DMS153 treated with DMSO at 0.1 percent for 48 hours (cell line): ENCODE results near the gene SNRPA1.
A peak's percentile ranks its signal among the peaks of the same experiment; 100 is the strongest.
"Not testable (repeated sequence)": the region's sequence is repeated elsewhere in the genome, so short reads cannot be mapped to it uniquely, and the experiment has no call there.

Source experiments
- DNase-seq: peaks from one replicate; lab custom pipeline; 2025; ENCODE audit not compliant: unreplicated experiment; lab: John Stamatoyannopoulos, UW

Gene SNRPA1

DNA sequence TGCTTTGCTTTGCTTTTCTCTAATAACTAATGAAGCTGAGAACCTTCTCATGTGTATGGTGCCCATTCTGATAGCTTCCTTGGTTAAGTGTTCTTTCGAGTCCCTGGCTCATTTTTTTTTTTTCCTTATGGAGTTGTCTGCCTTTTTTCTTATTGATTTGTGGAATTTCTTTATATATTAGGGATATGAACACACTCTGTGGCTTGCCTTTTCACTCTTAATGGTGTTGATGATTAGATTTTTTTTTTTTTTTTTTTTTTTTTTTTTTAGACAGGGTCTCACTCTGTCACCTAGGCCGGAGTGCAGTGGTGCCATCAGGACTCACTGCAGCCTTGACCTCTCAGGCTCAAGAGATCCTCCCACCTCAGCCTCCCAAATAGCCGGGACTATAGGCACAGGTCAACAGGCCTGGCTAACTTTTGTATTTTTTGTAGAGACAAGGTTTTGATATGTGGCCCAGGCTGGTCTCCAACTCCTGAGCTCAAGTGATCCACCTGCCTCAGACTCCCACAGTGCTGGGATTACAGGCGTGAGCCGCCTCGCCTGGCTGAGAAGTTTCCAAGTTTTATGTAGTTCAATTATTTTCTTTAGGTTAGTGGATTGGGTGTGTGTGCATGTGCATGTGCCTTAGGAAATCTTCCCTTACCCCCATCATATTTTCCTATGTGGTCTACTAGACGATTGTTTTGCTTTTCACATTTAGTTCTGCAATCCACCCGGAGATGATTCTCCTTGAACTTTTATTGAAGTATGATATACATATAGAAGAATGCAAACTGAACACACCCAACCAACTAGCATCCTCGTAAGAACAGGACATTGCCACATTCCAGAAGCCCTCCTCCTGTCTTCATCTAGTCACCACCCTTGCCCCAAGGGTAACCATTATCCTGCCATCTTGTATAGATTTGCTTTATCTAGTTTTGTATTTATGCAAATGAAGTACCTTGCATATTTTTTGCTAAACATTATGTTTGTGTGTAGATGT, 1.7 kb upstream of the SNRPA1 start:
- no peak for DNase-seq

DNA sequence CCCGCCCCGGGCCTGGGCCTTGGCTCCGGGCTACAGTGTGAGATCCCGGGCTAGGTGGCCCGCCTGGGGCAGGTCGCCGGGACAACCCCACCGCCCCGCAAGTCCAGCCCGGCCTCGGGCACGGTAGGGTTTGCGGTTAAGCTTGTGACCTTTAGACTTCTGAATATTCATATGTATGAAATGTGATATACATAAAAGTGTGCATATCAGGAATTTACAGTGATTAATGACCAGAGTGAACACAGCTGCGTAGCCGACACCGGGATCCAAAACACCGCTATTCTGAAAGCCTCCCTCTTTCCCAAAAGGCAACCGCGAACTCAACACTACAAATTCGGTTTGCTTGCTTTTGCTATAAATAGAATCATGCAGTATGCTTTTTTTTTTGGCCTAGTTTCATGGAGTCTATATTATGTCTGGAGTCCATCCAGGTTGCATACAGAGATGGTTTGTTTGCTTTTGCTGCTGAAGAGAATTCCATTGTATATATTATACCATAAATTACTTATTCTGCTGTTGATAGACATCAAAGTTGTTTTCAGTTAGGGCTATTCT, 636 bp upstream of the SNRPA1 start:
- no peak for DNase-seq

DNA sequence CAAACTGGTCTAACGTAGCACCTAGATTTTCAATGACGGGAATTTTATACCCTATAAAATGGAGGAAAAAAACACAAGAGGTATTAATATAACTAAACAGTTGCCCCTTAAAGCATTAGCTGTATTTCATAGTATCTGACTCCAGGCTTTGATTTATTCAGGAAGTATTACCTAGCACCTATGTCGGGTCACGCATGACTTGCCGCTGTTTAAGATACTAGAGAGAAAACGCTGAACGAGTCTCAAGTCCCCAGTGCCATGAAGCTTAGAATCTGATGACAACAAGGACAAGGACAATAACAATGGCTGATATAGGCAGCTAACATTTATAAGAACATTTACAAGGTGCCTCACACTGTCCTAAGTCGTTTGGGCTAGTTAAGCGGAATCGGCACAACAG, 1.9 kb downstream of the SNRPA1 start:
- no peak for DNase-seq

DNA sequence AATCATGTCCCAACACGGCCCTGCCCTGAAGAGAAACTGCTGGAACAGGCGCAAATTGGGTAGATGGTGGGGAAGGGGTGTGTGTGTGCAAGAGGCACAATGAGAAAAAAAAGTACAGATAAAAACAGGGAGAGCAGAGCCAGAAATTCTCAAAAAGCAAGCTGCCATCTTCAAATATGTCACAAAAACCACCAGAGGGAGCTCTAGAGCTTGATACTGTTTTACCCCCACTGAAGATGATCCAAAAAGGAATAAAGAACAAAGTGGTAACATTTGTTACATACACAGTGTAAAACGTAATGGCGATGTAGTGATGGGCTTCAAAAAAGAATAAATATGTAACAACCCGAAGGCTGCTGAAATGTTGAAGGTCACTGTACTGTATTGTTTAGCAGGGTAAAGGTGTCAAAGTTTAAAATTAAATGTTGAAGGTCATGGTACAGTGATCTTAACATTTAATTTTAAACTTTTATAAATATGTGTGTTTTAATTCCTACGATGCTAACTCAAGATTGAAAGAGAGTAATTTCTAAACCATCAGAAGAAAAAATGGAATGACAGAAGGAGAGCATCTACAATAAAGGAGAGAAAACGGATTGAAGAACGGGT, 6.0 kb downstream of the SNRPA1 start:
- DNase-seq: no peak

DNA sequence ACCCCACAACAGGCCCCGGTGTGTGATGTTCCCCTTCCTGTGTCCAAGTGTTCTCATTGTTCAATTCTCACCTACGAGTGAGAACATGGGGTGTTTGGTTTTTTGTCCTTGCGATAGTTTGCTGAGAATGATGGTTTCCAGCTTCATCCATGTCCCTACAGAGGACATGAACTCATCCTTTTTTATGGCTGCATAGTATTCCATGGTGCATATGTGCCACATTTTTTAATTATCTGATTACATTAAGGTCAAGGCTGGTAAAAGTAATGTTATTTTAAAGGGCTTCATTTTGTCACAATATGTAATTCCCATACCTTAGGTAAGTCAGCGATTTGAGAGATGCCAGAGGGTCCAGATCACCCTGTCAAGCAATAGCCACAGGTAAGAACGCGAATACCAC, 7.7 kb downstream of the SNRPA1 start:
- not testable (repeated sequence) for DNase-seq

DNA sequence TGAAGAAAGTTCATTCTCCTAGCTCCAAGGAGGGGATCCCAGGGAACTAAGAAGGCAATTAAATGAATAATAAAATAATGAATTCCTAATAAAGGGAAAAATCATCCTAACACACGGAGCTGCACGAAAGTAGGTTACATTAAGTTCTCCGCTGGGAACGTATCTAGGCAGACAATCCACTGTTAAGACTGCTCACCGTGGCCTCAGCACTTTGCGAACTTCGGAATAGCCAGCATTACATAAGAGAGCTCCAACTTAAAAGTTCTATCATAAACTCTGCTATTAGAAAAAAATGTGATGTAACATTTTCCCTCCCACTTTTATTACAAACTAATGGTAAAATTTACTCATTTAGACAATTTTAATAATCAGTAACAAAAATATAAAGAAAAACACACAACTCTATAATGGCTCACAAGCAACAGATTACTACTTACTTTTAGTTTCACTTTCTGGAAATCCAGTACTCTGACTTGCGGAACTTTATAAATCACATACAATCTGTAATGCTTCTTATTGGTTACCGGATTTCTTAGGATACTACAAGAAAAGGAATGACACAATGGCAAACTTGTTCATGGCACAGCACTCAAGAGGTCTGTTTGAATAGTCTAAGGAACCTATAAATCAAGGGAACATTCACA, 8.5 kb downstream of the SNRPA1 start:
- no peak for DNase-seq

DNA sequence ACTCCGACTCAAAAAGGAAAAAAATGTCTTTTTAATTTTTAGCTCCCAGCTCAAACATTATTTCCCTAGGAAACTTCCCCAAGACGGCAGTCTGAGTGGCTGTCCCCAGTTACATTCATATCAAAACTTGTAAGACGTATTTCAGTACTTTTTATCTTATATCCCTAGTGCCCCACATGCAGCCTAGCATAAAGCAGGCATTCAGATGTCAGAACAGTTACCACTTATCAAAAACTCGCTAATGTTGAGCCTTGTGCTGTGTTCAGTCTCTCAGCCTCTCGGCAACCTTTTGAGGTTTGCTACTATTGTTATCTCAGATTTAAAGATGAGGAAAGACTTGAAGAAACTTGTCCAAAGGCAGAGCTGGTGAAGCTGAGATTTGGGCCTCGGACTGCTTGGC, 11.1 kb downstream of the SNRPA1 start:
- DNase-seq: no peak

DNA sequence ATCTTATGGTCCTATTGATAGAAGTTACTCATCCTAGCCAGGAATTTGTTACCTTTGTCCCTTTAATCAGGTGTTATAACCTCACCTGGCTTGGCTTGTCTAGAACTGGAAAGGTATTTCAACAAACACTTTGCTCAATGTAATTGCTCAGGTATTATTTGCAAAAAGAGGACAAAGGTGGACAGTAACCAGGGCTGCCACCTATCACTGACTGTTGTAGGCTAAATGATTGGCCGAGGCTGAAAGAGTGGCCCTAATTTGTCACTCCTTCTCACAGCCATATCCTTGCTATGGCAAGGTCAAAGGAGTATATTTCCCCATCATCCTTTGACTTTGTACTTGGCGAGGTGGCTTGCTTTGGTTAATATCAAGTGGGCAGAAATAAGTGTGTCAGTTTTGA, 15.0 kb downstream of the SNRPA1 start:
- no peak for DNase-seq

DNA sequence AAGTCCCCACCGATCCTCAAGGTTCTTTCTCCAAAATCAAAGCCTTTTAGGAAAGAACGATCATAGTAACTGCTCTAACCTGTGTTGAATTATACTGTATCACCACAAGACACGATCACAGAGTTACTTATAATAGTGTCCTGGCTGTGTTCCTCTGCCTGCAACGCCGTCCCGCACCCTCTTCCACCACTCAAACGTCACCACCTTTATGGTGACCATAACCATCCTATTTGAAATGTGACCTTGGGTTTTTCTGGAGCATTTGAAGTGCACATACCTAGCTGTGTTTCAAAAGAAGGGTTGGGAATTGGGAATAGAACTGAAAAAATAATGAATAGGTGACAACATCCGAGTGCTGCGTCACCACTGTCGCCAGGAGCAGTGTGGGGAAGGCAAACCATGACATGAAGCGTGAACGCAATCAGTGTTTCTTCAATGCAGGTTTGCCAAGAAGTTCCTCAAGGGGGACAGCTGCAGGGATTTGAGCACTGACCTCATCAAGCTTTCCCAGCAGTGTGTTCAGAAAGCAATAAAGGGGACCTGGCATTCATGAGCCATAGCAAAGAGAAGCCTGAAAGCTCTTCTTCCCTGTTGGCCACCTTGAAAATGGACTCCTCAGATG, 17.0 kb downstream of the SNRPA1 start:
- DNase-seq: no peak

DNA sequence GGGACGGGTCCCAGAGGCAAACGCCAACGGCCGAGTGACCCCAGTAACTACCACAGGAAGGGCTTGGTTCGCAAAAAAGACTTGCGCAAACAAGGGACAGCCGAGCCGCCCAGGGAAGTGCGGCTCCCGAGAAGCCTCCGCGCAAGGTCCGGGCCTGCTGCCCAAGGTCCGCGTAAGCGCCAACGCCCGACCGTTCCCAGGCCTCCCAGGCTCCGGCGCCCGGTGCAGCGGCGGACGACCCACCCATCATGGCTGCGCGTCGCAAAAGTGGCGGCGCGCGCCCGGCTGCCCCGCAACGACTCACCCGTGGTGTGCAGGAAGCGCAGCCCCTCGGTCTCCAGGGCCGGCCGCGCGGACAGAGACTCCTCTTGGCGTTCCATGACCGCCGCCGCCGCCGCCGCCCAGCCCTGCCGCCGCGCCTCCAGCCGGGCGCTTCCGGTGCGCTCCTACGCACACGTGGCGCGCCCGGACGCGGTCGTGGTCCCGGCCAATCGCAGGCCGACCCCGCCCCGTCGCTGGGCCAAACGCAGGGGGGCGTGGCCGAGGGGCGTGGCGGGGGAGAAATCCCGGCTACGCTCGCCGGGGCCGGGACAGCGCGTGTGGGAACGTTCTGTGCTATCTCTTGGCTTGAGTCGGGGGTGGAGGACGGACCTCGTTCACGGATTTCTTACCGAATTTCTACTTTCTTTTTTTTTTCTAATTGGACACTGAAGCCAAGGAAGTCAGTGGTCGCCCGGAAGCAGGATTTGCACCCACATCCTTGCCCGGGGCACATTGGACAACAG, 17.8 kb downstream of the SNRPA1 start, which contains the start of gene SELENOS:
TSS of gene SELENOS (minus strand) at position 448 of the 785 bp plus-strand sequence. CDS start at position 380, 68 bp downstream.
- DNase-seq: peak; percentile 10

DNA sequence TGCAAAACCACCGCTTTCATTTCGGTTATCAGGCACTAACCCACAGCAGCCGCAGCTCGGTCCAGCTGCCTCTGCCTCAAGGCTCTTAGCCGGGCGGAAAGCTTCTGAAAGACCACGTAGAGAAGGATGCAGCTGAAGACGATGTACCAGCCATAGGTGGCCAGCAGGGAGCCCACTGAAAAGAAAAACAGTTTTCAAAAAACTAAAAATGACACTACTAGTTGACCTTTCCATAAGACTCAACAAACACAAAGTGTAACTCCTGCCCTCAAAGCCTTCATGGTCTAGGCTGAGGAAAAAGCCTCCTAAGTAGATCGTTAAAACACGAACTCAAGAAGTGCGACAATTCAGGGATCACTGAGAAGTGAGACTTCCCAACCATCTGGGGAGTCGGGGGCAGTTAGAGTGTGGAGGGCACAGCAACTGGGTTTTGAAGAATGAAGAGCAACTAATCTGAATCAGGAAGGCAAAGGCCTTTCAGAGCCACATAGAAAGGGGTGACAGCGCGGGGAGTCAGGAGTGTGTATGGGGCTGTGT, 18.5 kb downstream of the SNRPA1 start:
- DNase-seq: no peak

DNA sequence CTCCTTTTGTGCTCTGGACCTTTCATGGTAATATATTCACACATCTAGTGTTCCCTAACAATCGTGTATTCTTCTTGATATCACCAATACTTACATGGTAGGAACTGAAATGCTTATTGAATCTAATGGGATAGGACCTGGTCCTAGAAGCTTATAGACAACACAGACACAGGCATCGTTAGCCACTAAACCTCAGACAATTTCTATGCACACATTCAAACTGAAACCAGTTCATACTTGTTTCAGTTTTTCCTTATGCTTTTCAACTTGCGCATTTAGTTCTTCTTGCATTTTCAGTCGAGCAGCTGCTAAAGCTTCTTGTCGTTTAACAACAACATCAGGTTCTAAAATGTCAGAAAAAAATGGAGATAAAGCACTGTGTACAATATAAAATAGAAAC, 20.0 kb downstream of the SNRPA1 start:
- DNase-seq: no peak

DNA sequence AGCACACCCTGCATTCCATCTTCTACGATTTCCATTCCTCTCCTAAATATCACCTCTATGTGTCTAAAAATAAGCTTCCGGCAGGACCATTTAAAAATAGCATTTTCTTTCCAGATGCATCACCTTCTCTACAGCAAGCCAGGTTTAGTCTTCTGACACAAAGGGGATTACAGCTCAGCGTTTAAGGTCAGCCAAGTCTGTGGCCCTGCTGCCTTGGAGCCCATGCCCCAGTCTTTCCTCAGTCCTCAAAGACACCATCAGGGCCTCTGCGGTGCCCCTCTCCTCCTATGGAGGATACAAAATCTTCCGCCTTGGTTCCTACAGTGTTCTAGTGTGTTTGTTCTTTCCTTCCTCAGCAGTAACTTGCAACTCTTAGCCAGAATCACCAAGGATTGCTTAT, 21.5 kb downstream of the SNRPA1 start:
- no peak for DNase-seq

DNA sequence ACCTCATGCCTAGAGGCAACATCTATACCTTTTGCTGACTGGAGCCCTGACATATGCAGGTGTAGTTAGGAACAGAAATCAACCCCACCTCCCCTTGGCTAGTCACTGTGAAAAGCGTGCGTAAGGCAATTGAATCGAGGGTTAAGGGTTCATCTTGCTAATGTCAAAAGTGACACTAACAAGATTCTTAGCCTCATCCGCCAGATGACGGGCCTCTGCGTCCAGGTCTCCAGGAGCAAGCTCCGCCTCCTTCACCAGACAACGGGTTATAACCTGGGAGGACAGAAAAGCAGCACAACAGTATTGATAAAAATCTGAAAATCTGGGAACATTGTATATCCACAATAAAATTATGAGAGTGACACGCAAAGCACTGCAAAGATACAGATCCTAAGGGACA, 22.5 kb downstream of the SNRPA1 start:
- no peak for DNase-seq

DNA sequence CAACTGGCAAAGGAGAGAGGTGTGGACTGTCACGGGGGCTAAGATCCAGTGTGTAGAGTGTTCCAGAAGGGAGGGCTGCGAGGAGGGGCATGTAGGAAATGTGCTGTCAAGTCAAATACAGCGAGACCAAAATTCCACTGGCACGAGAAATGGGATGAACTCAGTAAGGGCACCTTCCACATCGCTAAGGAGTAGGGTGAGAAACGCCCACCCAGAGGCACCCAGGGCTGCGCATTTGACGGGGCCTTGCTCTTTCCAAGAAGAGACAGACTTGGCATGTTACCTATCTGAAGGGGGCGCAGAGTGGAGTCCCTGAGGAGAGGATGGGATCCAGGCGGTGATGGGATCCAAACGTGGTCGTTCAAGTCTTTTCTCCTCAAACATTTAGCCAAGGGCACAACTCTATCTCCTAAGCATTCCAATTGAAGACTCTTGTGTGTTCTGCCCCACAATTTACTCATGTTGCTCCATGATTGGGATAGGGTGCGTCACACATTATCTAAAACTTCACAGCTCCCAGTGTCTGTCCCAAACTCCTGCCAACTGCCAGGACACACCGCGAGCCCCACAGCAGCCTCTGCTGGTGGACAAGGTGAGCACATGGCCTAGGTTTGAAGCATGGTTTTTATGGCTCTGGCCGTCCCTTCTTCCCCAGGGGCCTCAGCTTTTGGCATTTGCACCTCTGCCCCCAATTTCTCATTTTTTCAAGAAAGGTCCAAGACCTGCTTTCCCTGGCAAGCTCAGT, 25.4 kb downstream of the SNRPA1 start:
- no peak for DNase-seq

DNA sequence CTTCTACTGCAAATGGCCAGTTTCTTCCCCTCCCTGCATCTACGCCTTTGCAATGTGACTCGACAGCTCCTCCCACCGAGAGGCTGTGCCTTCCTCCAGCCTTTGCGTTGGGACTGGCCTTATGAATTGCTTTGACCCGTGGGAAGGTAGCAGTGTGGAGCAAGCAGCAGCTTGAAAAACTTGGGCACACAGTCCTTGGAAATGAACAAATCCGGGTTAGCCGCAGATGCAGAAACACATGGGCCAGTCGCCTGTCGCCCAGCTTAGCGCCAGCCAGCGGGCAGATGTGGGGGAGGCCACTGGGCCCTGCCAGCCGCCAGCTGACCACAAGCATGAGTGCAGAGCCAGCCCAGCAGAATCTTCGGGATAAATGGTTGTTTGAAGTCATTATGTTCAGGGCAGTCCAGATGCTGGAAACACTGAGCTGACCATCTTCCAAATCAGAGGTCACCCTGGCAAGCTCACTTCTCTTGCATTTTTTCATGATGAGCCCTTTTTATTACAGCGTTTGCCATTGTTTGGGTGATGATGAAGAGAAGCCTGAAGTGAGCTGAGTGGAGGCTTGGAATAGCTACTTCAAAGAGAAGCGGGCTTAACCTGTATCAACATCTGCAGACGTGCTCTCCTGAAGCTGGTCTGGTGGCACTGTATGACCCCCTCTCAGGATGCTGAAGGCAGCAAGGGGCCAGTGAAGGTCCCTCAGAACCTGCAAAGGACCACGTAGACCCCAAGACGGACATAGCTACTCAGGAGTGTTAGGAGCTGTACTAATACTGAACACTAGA, 27.5 kb downstream of the SNRPA1 start:
- DNase-seq: no peak

DNA sequence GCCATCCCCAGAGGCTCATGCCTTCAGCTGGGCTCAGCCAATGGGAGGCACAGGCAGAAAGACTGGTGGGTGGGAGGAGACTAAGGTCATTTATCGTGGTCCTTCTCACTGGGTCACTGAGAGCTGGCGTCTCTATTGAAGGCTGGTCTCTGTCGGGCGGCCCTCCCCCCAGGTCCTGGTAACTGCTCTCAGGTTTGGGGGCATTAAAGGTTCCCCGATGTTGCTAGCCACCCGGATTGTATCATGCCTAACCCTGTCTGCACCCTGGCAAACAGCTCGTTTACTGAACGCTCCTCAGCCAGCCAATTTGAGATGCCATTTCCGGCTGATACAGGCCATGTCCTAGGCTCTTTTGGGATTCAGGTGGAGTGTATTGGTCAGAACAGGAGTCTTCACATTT, 28.3 kb downstream of the SNRPA1 start:
- DNase-seq: no peak

DNA sequence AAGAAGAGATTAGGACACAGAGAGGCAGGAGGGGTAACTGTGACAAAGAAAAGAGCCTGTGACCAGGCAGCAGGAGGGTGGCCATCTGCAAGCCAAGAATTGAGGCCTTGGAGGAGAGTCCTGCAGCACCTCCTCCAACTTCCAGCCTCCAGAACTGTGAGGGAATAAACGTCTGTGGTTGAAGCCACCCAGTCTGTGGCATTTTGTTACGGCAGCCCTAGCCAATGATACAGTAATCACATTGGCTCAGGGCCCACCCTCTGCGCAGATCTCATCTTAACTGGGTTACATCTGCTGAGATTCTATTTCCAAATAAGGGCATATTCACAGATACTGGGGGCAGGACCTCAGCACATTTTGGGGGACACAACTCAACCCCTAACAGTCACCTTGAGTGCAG, 29.0 kb downstream of the SNRPA1 start:
- no peak for DNase-seq
